Measurements from ENCODE around the gene FBN1.

- no peak for TF ChIP-seq CTCF (IDR thresholded peaks at IDR 0.05; ENCODE audit: low read depth, low read length)
- no peak for TF ChIP-seq EZH2phosphoT487 (IDR thresholded peaks at IDR 0.05; ENCODE audit: low read depth)
Measured at GRCh38 chr15:48609486-48609885, 36.0 kb downstream of the FBN1 start.
